Stimulated activated CD8-positive, alpha-beta memory T cell treated with anti-CD3 and anti-CD28 coated beads, Interleukin-12 subunit alpha, Interleukin-12 subunit beta, amount 100 ng/mL, for 1 hour (primary cell): Measurements from ENCODE around the gene PPARA.
"Not testable (repeated sequence)": the region's sequence is repeated elsewhere in the genome, so short reads cannot be mapped to it uniquely, and the experiment has no call there.

Source experiments
- DNase-seq: peaks from one replicate; pipeline ENCODE4 v3.0.0-alpha.2; 2020; ENCODE audit warnings: low read depth

PPARA gene

GRCh38 chr22:46247443-46247975 is 97.2 kb downstream of the PPARA start:
- DNase-seq, result no peak

GRCh38 chr22:46250035-46250782 is 99.9 kb downstream of the PPARA start, which contains the start of gene CDPF1:
TSS of gene CDPF1 (minus strand) at chr22:46250293. CDS start at chr22:46248284, 2,009 bp downstream.
- peak; percentile 79 for DNase-seq

- no peak for DNase-seq
These were observed 100.4 kb downstream of the PPARA start for GRCh38 chr22:46250783-46251125.

- DNase-seq, result no peak
These were observed 100.9 kb downstream of the PPARA start for GRCh38 chr22:46251266-46251665.

- DNase-seq, result no peak
These were observed 101.6 kb downstream of the PPARA start for GRCh38 chr22:46251816-46252380.

- no peak for DNase-seq
These were observed 106.1 kb downstream of the PPARA start for GRCh38 chr22:46256358-46256958.

GRCh38 chr22:46259374-46259773 is 109.0 kb downstream of the PPARA start:
- no peak for DNase-seq

GRCh38 chr22:46260038-46260437 is 109.7 kb downstream of the PPARA start:
- DNase-seq, result no peak

- no peak for DNase-seq
These were observed 112.3 kb downstream of the PPARA start for GRCh38 chr22:46262449-46263215.

GRCh38 chr22:46263216-46263590 is 112.9 kb downstream of the PPARA start, which contains the start of gene PKDREJ:
TSS of gene PKDREJ (minus strand) at chr22:46263343. CDS start at chr22:46263322, 21 bp downstream.
- DNase-seq, result no peak

- not testable (repeated sequence) for DNase-seq
These were observed 114.2 kb downstream of the PPARA start for GRCh38 chr22:46264520-46264919.

- not testable (repeated sequence) for DNase-seq
These were observed 115.3 kb downstream of the PPARA start for GRCh38 chr22:46265627-46266026.

- no peak for DNase-seq
These were observed 117.3 kb downstream of the PPARA start, which contains the start of gene TTC38 for GRCh38 chr22:46267431-46268279. TSS of gene TTC38 (plus strand) at chr22:46268008. CDS start at chr22:46268040, 32 bp downstream.

GRCh38 chr22:46269564-46269963 is 119.2 kb downstream of the PPARA start:
- no peak for DNase-seq

GRCh38 chr22:46272196-46272595 is 121.9 kb downstream of the PPARA start:
- no peak for DNase-seq

- DNase-seq, result no peak
These were observed 122.6 kb downstream of the PPARA start for GRCh38 chr22:46272762-46273431.

GRCh38 chr22:46273432-46274148 is 123.3 kb downstream of the PPARA start:
- DNase-seq, result no peak

GRCh38 chr22:46274381-46274780 is 124.1 kb downstream of the PPARA start:
- no peak for DNase-seq

- DNase-seq, result no peak
These were observed 125.3 kb downstream of the PPARA start for GRCh38 chr22:46275455-46276122.
